Mesenchymal stem cell (in vitro differentiated cells and primary cell): ENCODE data around the gene CD58.
"Not testable (repeated sequence)": the region's sequence is repeated elsewhere in the genome, so short reads cannot be mapped to it uniquely, and the experiment has no call there.

Experiments
- DNase-seq: peaks from one replicate; pipeline ENCODE4 v3.0.0-alpha.2; 2013
- H2AFZ ChIP-seq: one replicate; pipeline ENCODE4 v1.6.1; 2013; ENCODE audit warnings: low read depth, mild to moderate bottlenecking, control low read depth, inconsistent platforms, low read length, moderate library complexity
- H2AK5ac ChIP-seq: 2 replicates; pipeline ENCODE4 v1.6.1; 2013; ENCODE audit warnings: low read length, moderate library complexity, mild to moderate bottlenecking, inconsistent platforms; ENCODE audit not compliant: severe bottlenecking
- H2BK120ac ChIP-seq: one replicate; pipeline ENCODE4 v1.6.1; 2013; ENCODE audit warnings: low read depth, mild to moderate bottlenecking, inconsistent platforms, low read length, moderate library complexity
- H2BK12ac ChIP-seq, 2 experiments: one replicate each; pipeline ENCODE4 v1.6.1; 2013; ENCODE audit warnings: inconsistent platforms in 2 of 2, low read length in 2 of 2, mild to moderate bottlenecking in 2 of 2, moderate library complexity in 2 of 2, control low read depth in 1 of 2
- H2BK15ac ChIP-seq: one replicate; pipeline ENCODE4 v1.6.1; 2013; ENCODE audit warnings: mild to moderate bottlenecking, low read depth, inconsistent platforms; ENCODE audit not compliant: poor library complexity, severe bottlenecking
- H2BK5ac ChIP-seq: 2 replicates; pipeline ENCODE4 v1.6.1; 2013; ENCODE audit warnings: low read depth, mild to moderate bottlenecking, low read length, control low read depth, inconsistent platforms; ENCODE audit not compliant: poor library complexity, severe bottlenecking
- H3K14ac ChIP-seq, 2 experiments: one replicate each; pipeline ENCODE4 v1.6.1; 2013; ENCODE audit warnings: inconsistent platforms in 2 of 2, low read length in 2 of 2, control low read depth in 1 of 2, mild to moderate bottlenecking in 1 of 2, moderate library complexity in 1 of 2
- H3K18ac ChIP-seq, 2 experiments: one replicate each; pipeline ENCODE4 v1.6.1; 2013; ENCODE audit warnings: inconsistent platforms in 2 of 2, low read length in 2 of 2, control low read depth in 1 of 2, low read depth in 1 of 2, mild to moderate bottlenecking in 1 of 2
- H3K23ac ChIP-seq, 2 experiments: one replicate each; pipeline ENCODE4 v1.6.1; 2013; ENCODE audit warnings: inconsistent platforms in 2 of 2, low read length in 2 of 2, mild to moderate bottlenecking in 2 of 2, moderate library complexity in 2 of 2, control low read depth in 1 of 2
- H3K27ac ChIP-seq: 2 replicates; pipeline ENCODE4 v1.5.1; 2013; ENCODE audit warnings: mild to moderate bottlenecking, moderate library complexity, low read length, control low read depth, inconsistent platforms; ENCODE audit not compliant: poor library complexity, severe bottlenecking
- H3K27me3 ChIP-seq, 2 experiments: 2 replicates each; pipeline versions ENCODE4 v1.6.1 to v1.7.0; 2013; ENCODE audit warnings: low read length in 2 of 2, mild to moderate bottlenecking in 2 of 2, moderate library complexity in 2 of 2, control low read depth in 1 of 2, inconsistent platforms in 1 of 2; ENCODE audit not compliant: control insufficient read depth in 1 of 2, insufficient read depth in 1 of 2
- H3K36me3 ChIP-seq, 2 experiments: 2 replicates each; pipeline versions ENCODE4 v1.6.1 to v1.7.0; 2013; ENCODE audit warnings: low read length in 2 of 2, control low read depth in 1 of 2, inconsistent platforms in 1 of 2, low read depth in 1 of 2, mild to moderate bottlenecking in 1 of 2; ENCODE audit not compliant: insufficient read depth in 2 of 2, control insufficient read depth in 1 of 2
- H3K4ac ChIP-seq, 2 experiments: one replicate each; pipeline ENCODE4 v1.6.1; 2013; ENCODE audit warnings: inconsistent platforms in 2 of 2, low read length in 2 of 2, mild to moderate bottlenecking in 2 of 2, moderate library complexity in 2 of 2, control low read depth in 1 of 2, low read depth in 1 of 2
- H3K4me1 ChIP-seq: 2 replicates; pipeline ENCODE4 v1.6.1; 2013; ENCODE audit warnings: low read depth, low read length, control low read depth; ENCODE audit not compliant: control insufficient read depth, insufficient read depth
- H3K4me2 ChIP-seq: 2 replicates; pipeline ENCODE4 v1.6.1; 2013; ENCODE audit warnings: low read length, mild to moderate bottlenecking, inconsistent platforms; ENCODE audit not compliant: poor library complexity, severe bottlenecking
- H3K4me3 ChIP-seq, 2 experiments: 2 replicates each; pipeline versions ENCODE4 v1.5.1 to v1.7.0; 2013; ENCODE audit warnings: low read length in 2 of 2, mild to moderate bottlenecking in 2 of 2, control low read depth in 1 of 2, low read depth in 1 of 2; ENCODE audit not compliant: insufficient read depth in 1 of 2
- H3K79me1 ChIP-seq: replicated peaks from 2 replicates; pipeline ENCODE4 v1.6.1; 2013; ENCODE audit warnings: mild to moderate bottlenecking, control low read depth, low read length, inconsistent platforms; ENCODE audit not compliant: poor library complexity, severe bottlenecking
- H3K9ac ChIP-seq: 2 replicates; pipeline ENCODE4 v1.7.0; 2013; ENCODE audit warnings: mild to moderate bottlenecking, low read length, moderate library complexity
- H3K9me3 ChIP-seq: 2 replicates; pipeline ENCODE4 v1.7.0; 2013; ENCODE audit warnings: mild to moderate bottlenecking, low read length; ENCODE audit not compliant: control insufficient read depth
- H4K8ac ChIP-seq: one replicate; pipeline ENCODE4 v1.6.1; 2013; ENCODE audit warnings: inconsistent platforms, mild to moderate bottlenecking, low read length, moderate library complexity
- H4K91ac ChIP-seq: one replicate; pipeline ENCODE4 v1.6.1; 2013; ENCODE audit warnings: mild to moderate bottlenecking, low read length, inconsistent platforms
- WGBS: methylation state at CpG from one replicate; pipeline ENCODE4 v1.1.7; 2013; ENCODE audit warnings: mixed read lengths; 5-methylcytosine and 5-hydroxymethylcytosine counted together

The CD58 gene

GRCh38 chr1:116562465-116562864 lies 8.4 kb downstream of the CD58 start:
- not testable (repeated sequence) for H3K9ac ChIP-seq, H3K18ac ChIP-seq, H2BK5ac ChIP-seq, H2BK12ac ChIP-seq, H3K4me1 ChIP-seq, H2BK15ac ChIP-seq, H3K23ac ChIP-seq, H2AK5ac ChIP-seq, H3K27me3 ChIP-seq, H3K9me3 ChIP-seq, H2BK120ac ChIP-seq, H2AFZ ChIP-seq, H3K27ac ChIP-seq, H3K4me2 ChIP-seq, H4K91ac ChIP-seq, H3K14ac ChIP-seq, H3K36me3 ChIP-seq, H3K4ac ChIP-seq, H4K8ac ChIP-seq, H3K4me3 ChIP-seq, DNase-seq
- WGBS = 92% methylated on average over 4 of the region's 4 CpGs
- H3K79me1 ChIP-seq = peaks cover 24% of the 10 kb centered on the region

GRCh38 chr1:116561563-116561962 lies 9.3 kb downstream of the CD58 start:
- Histone ChIP-seq H4K8ac (no peak overlapping the region), H3K27ac (no peak overlapping the region), H2AK5ac (no peak overlapping the region), H3K23ac (no peak overlapping the region), H2BK12ac (no peak overlapping the region), H4K91ac (no peak overlapping the region), H3K4me1 (peaks cover 3% of the 10 kb centered on the region), H3K4ac (no peak overlapping the region), H3K9me3 (no peaks in the 10 kb centered on the region), H3K36me3 (peaks cover 0 to 3% of the 10 kb centered on the region in 2 experiments), H3K27me3 (no peaks in the 10 kb centered on the region), H3K79me1 (peaks cover 29% of the 10 kb centered on the region), H3K4me3 (no peak overlapping the region), H2BK5ac (no peak overlapping the region), H3K18ac (no peak overlapping the region), H3K9ac (no peak overlapping the region), H3K4me2 (no peak overlapping the region), H2BK15ac (no peak overlapping the region), H2BK120ac (no peak overlapping the region), H3K14ac (no peak overlapping the region), H2AFZ (no peak overlapping the region)
- DNase-seq = no peak

- Histone ChIP-seq H2BK120ac (no peak overlapping the region), H3K9me3 (no peaks in the 10 kb centered on the region), H3K4ac (no peak overlapping the region), H3K4me1 (peaks cover 4% of the 10 kb centered on the region), H3K4me3 (no peak overlapping the region), H3K27me3 (no peaks in the 10 kb centered on the region), H2BK15ac (no peak overlapping the region), H3K9ac (no peak overlapping the region), H3K23ac (no peak overlapping the region), H3K27ac (no peak overlapping the region), H3K79me1 (peaks cover 27% of the 10 kb centered on the region), H2AK5ac (no peak overlapping the region), H3K4me2 (no peak overlapping the region), H4K91ac (no peak overlapping the region), H2BK12ac (no peak overlapping the region), H2AFZ (no peak overlapping the region), H3K14ac (no peak overlapping the region), H3K18ac (no peak overlapping the region), H3K36me3 (peaks cover 0 to 3% of the 10 kb centered on the region in 2 experiments), H2BK5ac (no peak overlapping the region), H4K8ac (no peak overlapping the region)
- WGBS = 93% methylated on average over 4 of the region's 4 CpGs
- no peak for DNase-seq
Observed at GRCh38 chr1:116560704-116561490, 9.9 kb downstream of the CD58 start.

DNA sequence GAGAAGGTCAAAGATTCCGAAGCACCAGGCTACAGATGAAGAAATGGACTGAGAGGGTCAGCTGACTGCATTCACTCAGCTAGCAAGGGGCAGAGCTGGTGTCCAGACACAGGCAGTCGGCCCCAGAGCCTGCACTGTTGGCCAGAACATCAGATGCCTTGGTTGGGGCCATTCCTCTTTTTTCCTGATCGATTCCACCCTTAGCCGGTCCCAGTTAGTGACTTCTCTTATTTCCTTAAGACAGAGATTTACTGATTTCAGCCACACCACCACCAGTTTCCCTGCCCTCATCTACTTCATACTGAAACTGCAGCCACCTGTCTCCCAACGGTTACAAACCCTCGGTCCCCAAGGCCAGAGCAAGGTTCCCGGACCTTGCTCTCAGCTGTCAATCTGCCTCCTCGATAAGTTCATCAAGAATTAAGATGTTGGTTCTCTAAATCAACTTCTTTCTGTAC lies 11.5 kb downstream of the CD58 start:
- no peak overlapping the region for H2BK15ac ChIP-seq
- H4K8ac ChIP-seq = no peak overlapping the region
- H3K4me1 ChIP-seq = peaks cover 7% of the 10 kb centered on the region
- H3K14ac ChIP-seq = no peak overlapping the region
- no peak overlapping the region for H3K27ac ChIP-seq
- H2AK5ac ChIP-seq = no peak overlapping the region
- 91% methylated on average over 6 of the region's 8 CpGs for WGBS
- no peaks in the 10 kb centered on the region for H3K9me3 ChIP-seq
- no peak overlapping the region for H4K91ac ChIP-seq
- H3K4me2 ChIP-seq = no peak overlapping the region
- H3K27me3 ChIP-seq = no peaks in the 10 kb centered on the region
- H2BK12ac ChIP-seq = no peak overlapping the region
- H3K9ac ChIP-seq = no peak overlapping the region
- H2AFZ ChIP-seq = no peak overlapping the region
- no peak overlapping the region for H3K4ac ChIP-seq
- peaks cover 0 to 3% of the 10 kb centered on the region in 2 experiments for H3K36me3 ChIP-seq
- H3K23ac ChIP-seq = no peak overlapping the region
- no peak overlapping the region for H2BK120ac ChIP-seq
- peaks cover 23% of the 10 kb centered on the region for H3K79me1 ChIP-seq
- DNase-seq = no peak
- no peak overlapping the region for H2BK5ac ChIP-seq
- H3K18ac ChIP-seq = no peak overlapping the region
- no peak overlapping the region for H3K4me3 ChIP-seq
